Inflammatory macrophage (primary cell): ENCODE measurements around the gene IFRD1.
A peak's percentile ranks its signal among the peaks of the same experiment; 100 is the strongest.
"Not testable (repeated sequence)": the region's sequence is repeated elsewhere in the genome, so short reads cannot be mapped to it uniquely, and the experiment has no call there.

ENCODE experiments used
- DNase-seq, 2 donors: peaks; one replicate each; pipeline ENCODE4 v3.0.0-alpha.2; 2020 to 2022

IFRD1 gene

DNA sequence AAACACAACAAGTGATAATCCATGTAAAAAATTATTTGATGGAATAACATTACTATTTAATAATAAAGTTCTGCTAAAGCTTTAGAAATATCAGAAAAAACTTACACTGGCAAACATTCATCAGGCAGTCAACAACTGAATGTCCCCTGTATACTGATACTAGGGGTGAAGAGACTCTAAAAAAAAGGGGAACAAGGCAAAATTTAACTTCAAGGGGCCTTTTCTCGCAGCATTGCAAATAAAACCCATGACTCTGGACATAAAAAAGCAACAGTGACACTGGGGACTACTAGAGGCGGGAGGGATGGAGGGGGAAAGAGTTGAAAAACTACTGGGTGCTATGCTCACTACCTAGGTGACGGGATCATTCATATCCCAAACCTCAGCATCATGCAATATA lies 5.8 kb upstream of the IFRD1 start:
- DNase-seq, result no peak

DNA sequence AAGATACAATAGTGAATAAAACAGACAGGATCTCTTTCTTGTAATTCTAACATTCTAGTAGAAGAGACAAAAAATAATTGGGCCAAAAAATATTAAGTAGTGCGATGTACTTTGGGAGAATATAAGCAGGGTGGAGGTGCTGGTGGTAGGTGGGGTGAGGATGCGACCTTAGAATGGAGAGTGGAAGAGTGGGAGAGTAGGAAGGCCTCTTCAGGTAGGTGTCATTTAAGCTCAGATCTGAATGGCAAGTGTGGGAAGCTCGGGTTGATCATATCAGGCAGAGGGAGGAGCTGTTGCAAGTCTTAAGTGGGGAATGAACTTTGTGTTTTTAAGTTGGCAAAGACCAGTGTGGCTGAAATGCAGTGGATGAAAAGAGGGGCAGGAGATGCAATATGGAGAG lies 3.8 kb upstream of the IFRD1 start:
- DNase-seq, result no peak

DNA sequence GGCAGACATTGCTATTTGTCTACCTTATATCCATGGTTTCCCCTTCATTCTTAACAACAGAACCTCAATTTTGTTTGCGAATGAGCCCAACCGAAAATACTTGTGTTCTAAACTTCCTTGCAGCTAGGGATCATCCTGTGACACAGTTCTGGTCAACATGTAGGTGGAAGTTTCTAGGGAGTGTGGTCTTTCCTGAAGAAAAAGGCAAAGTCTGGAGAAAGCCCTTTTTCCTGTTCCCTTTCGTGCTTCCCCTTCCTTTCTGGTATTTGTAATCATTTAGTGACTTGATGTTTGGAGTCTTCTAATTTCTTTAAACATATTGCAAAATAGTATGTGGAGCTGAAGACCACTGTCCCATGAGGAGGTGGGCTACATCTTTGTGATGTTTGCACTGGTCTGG lies 2.9 kb upstream of the IFRD1 start:
- DNase-seq, result peak; percentile 59 to 66

DNA sequence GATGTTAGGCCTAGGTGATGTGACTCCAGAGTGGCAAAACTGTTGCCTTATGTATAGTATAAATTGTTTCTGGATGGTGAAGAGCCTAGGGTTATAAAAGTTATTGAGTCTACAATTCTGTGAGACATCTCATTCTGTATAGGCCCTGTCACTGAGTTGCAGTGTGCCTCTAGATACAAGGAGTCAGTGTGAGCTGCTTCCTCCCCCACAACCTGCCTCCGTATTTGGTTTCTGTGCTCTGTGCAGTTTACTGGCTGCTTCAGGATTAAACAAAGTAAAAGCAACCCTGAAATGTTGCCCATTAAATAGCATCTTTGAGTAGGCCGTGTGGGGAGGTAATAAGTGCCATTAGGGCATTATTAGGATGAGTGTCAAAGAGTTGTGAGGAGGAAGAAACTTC lies 1.9 kb upstream of the IFRD1 start:
- DNase-seq, result no peak

- no peak for DNase-seq
Observed at GRCh38 chr7:112448891-112449290, 1.4 kb upstream of the IFRD1 start.

DNA sequence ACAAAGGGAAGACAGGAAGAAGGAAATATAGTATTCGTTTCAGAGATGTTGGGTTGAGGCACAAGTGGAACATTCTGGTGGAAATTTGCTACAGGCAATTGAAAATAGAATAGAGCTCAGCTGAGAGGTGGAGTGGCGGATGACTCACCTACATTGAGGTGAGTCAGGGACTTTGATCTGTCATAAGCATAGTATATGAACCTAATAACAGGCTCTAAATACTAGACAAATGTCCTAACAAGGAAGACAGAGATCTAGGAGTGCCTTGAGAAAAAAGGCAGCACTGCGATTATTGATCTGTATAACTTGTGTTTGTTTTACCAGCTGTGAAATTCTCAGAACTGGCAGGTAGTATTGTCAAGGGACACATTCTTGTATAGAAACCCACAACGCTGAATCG lies 907 bp upstream of the IFRD1 start:
- DNase-seq, result no peak

- DNase-seq, result peak; percentile 96
Observed at GRCh38 chr7:112450807-112451761, 824 bp downstream of the IFRD1 start.

GRCh38 chr7:112452102-112452888 lies 2.0 kb downstream of the IFRD1 start:
- peak in 1 of 2 donors; percentile 5 for DNase-seq

DNA sequence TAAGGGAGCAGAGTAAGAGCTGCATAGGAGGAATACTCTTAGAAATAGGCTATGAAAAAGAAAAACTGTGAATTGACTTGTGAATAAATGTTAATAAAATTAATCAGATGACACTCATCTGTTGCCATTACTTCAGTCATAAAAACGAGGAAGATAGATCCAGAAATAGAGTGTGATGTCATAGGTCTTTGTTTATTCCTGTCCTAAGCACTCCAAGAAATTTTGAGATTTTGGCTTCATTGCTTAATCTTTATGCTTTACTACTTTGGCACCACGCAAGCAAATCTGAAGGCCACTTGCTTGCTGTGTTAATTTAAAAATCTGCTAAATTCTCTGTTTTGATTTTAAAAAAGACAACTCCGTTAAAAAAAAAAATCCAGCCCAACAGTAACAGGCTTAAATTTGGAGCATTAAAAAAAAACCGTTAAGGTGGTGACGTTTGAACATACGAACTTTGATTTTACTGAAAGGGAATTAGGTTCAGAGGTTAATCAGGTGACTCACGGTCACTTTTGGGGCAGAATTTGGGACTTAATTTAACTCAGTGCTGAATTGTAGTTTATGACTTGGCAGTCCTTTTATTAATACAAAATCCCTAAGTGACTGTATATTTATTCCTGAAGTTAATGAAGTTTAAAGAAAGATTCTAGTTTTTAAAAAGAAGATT lies 3.4 kb downstream of the IFRD1 start:
- peak; percentile 27 to 62 for DNase-seq

DNA sequence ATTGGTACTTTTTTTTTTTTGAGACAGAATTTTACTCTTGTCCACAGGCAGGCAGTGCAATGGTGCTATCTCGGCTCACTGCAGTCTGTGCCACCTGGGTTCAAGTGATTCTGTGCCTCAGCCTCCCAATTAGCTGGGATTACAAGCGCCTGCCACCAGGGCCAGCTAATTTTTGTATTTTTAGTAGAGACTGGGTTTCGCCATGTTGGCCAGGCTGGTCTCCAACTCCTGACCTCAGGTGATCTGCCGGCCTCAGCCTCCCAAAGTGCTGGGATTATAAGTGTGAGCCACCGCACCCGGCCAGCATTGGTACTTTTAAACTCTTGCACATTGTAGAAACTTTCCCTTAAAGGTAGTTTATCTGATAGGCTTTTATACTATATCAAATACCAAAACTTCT lies 3.9 kb downstream of the IFRD1 start:
- DNase-seq, result not testable (repeated sequence)

- no peak for DNase-seq
Observed at GRCh38 chr7:112459645-112460044, 9.4 kb downstream of the IFRD1 start.

DNA sequence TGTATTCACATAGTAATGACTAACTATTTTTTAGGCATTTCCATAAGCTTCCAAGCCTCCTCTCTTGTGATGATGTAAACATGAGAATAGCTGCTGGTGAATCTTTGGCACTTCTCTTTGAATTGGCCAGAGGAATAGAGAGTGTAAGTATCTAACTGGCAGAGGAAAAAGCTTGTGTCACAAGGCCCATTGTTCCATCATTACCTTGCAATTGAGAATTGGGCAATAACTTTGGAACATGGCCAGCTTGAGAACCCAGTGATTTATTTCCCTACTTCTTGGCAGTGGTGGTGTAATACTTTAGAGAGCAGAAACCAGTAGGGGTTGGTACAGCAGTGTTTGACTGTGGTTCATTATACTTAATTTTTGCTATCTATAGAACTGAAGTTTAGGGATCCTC lies 12.0 kb downstream of the IFRD1 start:
- peak; percentile 82 to 97 for DNase-seq

GRCh38 chr7:112467867-112468266 lies 17.6 kb downstream of the IFRD1 start:
- no peak for DNase-seq

DNA sequence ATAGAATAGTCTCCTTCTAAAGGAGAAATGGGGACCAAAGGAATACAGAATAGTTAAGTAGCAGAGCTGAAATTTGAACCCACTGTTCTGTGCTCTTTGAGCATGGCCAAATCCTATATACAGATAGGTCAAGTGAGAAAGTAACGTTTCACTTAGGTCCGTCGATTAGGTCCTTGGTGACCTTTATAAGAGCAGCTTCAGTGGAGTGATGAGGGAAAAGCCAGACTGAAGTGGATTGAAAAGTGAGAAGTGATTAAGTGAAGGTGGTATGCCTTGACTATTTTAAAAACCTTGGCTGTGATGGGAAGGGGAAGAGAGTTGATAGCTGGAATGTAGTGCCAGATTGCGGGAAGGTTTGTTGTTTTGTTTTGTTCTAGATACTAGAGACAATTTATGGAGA lies 19.9 kb downstream of the IFRD1 start:
- DNase-seq, result no peak

DNA sequence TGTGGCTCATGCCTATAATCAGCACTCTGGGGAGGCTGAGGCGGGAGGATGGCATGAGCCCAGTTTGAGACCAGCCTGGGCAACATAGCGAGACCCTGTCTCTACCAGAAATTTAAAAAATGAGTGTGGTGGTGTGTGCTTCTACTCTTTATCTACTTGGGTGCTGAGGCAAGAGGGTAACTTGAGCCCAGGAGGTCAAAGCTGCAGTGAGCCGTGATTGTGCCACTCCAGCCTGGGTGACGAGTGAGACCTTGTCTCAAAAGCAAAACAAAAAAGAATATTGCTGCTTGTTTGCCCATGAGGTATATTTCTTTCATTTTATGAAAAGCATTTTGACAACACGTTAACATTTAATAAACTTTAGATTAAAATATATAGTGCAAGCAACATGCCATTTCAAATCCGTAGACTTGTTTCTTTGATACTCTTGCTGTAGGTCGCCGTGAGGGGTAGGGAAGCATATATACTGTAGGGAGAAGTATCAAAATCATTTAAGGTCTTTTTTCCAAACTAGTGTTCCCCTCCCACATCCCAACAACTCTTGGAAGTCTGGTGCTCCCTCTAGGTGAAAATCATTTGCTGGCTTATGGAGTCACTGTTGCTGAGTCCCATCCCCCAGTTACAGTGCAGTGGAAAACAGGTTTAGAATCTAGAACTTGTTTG lies 26.3 kb downstream of the IFRD1 start:
- no peak for DNase-seq

- no peak for DNase-seq
Observed at GRCh38 chr7:112481121-112481736, 31.0 kb downstream of the IFRD1 start.

DNA sequence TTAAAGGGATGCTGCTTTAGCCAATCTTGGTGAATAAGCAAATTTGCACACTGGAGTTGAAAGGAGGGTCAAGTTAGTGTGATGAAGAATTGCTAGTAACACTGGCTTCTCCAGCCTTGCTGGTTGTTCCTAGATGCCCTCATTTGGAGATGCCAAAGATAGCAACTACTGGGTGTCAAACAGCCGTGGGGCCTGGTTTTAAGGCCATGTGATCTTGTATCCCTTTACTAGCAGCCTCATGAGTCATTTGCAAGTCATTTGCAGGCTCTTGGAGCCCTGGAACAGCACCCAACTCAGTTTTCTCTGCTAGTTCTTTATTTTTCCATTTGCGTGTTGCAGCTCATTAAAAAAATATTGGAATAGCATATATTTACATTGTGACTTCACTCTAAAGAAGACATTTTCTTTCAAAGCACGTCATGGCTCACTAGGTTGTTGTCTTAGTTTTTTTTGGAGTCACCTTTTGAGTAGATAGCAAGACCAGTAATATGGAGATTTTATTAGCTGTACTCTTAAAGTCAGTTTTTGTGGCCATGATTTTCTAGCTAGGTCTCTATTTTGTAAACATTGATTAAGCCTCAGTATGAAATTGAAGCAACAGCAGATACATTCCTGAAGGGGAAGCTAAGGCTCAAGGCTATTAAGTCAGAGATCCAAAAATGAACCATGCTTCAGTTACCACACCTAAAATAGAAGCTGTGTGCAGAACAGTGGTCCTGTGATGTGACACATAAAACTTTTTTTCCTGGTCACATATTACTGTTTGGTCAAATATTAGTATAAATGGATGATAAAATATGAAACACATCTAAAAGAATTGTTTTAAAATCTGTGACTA lies 31.8 kb downstream of the IFRD1 start:
- peak; percentile 57 to 90 for DNase-seq

DNA sequence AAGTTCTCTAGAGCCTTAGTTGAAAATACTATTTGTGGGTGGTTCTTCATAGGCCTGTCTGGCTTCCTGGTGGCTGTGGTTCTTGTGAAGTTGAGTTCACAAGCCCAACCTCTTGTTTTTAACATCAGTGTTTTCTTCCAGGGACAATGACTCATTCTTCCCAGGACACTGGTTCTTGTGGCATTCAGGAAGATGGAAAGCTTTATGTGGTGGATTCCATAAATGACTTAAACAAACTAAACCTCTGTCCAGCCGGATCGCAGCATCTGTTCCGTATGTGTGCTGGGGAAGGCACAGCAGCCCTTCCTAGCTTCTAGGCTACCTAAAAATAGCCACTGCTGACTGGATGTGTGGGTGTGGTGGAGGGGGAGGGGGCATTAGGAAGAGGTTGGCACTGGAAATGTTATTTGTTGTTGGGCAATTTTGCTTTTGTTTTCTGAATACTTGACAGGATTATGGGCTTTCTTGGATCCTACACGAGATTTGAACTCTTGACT lies 34.5 kb downstream of the IFRD1 start:
- peak; percentile 42 to 73 for DNase-seq

GRCh38 chr7:112485766-112486165 lies 35.5 kb downstream of the IFRD1 start:
- no peak for DNase-seq

GRCh38 chr7:112487457-112488263 lies 37.4 kb downstream of the IFRD1 start:
- DNase-seq, result no peak
